NCI-H524 (cell line): ENCODE measurements around the gene LRRN4.

Experiments
- DNase-seq, 2 experiments: peaks; one replicate each; lab custom pipeline; 2025; lab: John Stamatoyannopoulos, UW

The LRRN4 gene

GRCh38 chr20:6030453-6031080 is 23.3 kb downstream of the LRRN4 start:
- no peak for DNase-seq

- no peak for DNase-seq
Measured at GRCh38 chr20:6029538-6029937, 24.3 kb downstream of the LRRN4 start.

GRCh38 chr20:6028818-6029217 is 25.0 kb downstream of the LRRN4 start:
- DNase-seq, result no peak

GRCh38 chr20:6026051-6026450 is 27.8 kb downstream of the LRRN4 start:
- no peak for DNase-seq

GRCh38 chr20:6024768-6025167 is 29.1 kb downstream of the LRRN4 start:
- DNase-seq, result no peak

GRCh38 chr20:6017880-6018279 is 36.0 kb downstream of the LRRN4 start:
- no peak for DNase-seq

GRCh38 chr20:6017467-6017866 is 36.4 kb downstream of the LRRN4 start:
- no peak for DNase-seq

GRCh38 chr20:6014957-6015356 is 38.9 kb downstream of the LRRN4 start:
- DNase-seq, result no peak

GRCh38 chr20:6014017-6014416 is 39.8 kb downstream of the LRRN4 start:
- DNase-seq, result no peak

- no peak for DNase-seq
Measured at GRCh38 chr20:6012179-6012578, 41.7 kb downstream of the LRRN4 start.

GRCh38 chr20:6008254-6008653 is 45.6 kb downstream of the LRRN4 start:
- no peak for DNase-seq

- no peak for DNase-seq
Measured at GRCh38 chr20:6007529-6008103, 46.2 kb downstream of the LRRN4 start.

- DNase-seq, result peak in 1 of 2 experiments; percentile 15
Measured at GRCh38 chr20:6007094-6007528, 46.7 kb downstream of the LRRN4 start.

- DNase-seq, result peak in 1 of 2 experiments; percentile 38
Measured at GRCh38 chr20:6006603-6006949, 47.3 kb downstream of the LRRN4 start.

- no peak for DNase-seq
Measured at GRCh38 chr20:6000871-6001270, 53.0 kb downstream of the LRRN4 start.

GRCh38 chr20:5999783-6000182 is 54.1 kb downstream of the LRRN4 start:
- no peak for DNase-seq

GRCh38 chr20:5996765-5997164 is 57.1 kb downstream of the LRRN4 start:
- no peak for DNase-seq

GRCh38 chr20:5991623-5992441 is 62.0 kb downstream of the LRRN4 start:
- no peak for DNase-seq

GRCh38 chr20:5990946-5991345 is 62.9 kb downstream of the LRRN4 start:
- DNase-seq, result no peak
